Renal cortex interstitium (tissue), 11 donors: ENCODE results near the gene KRTAP5-10. TPM values are rescaled to one million over a fixed set of nuclear protein-coding genes. Genes with fewer than 3 reads are reported as not detected.
A peak's percentile ranks its signal among the peaks of the same experiment; 100 is the strongest.
"Not testable (repeated sequence)": the region's sequence is repeated elsewhere in the genome, so short reads cannot be mapped to it uniquely, and the experiment has no call there.

Experiments used
- DNase-seq, 11 donors: peaks; one replicate each; pipeline ENCODE4 v3.0.0-alpha.2; 2013; ENCODE audit warnings: low read depth in 9 of 11, low spot score in 4 of 11; ENCODE audit errors: extremely low read depth in 1 of 11
- polyA plus RNA-seq, 3 donors: library from polyadenylated mRNA; unstranded; fragments of 120-200 nt; gene quantifications; one replicate each; pipeline ENCODE4 v1.2.1, GENCODE V29; 2013; ENCODE audit not compliant: insufficient read length in 3 of 3

The KRTAP5-10 gene
- polyA plus RNA-seq, 3 donors: 0.44 TPM; not detected in 2

DNA sequence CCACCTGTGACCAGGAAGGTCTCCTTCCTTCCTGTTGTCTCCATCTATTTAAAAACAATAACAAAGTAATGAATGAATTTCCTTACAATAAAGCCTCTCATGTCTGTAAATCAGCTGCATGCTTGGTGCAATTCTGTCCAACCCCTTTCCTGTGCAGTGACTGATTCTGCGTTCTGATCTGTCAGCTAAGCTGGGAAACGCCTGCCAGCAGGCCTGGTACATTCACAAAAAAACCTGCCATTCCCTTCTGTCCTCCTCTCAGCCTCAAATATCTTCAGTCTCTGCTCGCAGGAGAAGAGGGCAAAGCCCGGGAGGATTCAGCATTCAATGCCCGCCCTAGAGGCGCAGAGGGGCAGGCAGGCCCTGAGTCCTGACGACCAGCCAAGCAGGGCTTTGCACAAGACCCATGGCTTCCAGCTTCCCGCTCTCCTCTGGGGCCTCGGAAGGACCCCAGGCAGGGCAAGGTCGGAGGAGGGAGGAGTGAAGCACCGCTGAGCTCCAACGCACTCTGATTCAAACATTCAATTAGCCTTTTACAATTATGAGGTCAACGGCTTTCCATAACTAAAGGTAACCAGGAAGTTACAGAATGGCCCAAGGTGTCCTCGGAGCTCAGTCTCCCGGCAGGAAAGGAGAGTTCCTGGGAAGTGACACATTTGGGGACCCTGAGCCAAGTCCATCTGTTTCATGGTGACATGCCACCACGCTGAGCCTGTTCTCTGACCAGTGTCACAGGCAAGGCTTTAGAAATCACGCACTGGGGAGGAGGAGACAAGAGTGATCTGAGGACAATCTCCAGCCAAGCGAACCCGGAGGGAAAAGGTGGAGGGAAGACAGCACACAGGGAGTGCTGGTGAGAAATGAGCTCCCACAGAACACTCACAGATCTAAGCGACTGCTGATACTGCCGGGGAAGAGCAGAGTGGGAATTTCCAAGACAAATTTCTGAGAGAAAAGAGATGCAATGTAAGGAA is 1.6 kb downstream of the KRTAP5-10 start:
- DNase-seq: not testable (repeated sequence)

DNA sequence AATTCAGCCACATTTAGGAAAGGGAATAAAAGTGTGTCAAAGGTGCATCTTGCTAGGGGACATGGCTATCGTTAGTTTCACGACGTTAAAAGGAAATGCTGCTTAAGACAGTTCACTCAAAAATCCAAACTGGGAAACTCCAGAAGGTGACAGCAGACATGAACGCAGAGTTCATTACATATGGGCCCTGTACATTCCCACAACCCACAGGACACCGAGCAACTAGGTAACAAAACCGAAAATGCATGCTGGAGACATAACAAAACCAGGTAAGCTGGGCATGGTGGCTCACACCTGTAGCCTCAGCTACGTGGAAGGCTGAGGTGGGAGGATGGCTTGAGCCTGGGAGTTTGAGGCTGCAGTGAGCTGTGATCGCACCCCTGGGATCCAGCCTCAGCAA is 2.3 kb downstream of the KRTAP5-10 start:
- DNase-seq: not testable (repeated sequence)

DNA sequence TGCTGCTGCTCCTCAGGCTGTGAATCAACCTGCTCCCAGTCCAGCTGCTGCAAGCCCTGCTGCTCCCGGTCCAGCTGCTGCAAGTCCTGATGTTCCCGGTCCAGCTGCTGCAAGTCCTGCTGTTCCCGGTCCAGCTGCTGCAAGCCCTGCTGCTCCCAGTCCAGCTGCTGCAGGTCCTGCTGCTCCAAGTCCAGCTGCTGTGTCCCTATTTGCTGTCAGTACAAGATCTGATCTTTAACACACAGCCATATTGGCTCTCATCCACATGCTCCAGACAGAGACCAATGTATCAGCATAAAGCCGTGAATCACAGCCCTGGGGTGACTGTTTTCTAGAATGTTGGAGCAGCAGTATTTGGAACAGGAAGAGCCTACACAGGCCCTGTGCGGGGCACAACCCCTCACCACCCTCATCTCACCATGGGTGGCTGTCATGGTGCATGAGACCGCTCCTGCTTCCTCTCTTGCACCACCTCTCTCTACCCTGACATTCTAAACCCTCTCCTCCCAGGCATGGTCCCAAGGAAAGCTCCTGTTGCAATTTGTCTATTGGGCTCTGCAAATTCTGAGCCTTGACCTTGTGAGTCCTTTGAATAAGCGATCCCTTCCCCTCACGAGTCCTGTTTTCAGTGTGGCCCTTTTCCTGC is 3.5 kb downstream of the KRTAP5-10 start:
- peak in 4 of 11 donors; percentile 24 to 42 (median 33) for DNase-seq

DNA sequence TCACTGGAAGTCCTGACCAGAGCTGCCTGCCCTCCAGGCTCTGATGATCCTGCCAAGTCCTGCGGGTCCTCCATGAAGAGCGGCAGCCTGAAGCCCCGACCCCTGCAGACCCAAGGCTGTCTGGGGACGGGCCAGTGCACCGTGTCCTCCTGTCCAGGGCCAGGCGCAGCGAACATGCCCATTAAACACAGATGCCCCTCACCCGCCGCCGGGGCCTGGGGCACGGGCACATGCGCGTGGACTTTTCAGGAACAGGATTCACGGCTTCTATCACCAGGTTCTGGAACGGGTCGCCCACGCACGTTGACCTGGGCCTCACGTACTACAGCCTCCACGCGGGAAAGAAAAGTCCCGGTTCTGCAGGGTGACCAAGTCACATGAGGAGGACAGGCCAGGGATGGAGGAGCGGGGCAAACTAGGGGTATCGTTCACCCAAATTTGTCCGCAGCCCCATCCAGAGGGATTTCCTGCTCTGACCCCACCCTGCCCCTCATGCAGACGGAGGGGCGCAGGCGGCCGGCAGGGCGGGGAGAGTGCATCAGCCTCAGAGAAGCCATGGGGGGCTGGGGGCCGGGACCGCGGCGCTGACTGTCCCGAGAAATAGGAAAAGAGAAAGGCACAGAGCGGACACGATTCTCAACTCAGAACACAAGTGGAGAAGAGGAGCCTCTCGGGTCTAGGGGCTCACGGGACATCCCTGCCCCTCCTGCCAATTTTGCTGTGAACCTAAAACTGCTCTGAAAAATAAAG is 5.9 kb downstream of the KRTAP5-10 start:
- not testable (repeated sequence) for DNase-seq

DNA sequence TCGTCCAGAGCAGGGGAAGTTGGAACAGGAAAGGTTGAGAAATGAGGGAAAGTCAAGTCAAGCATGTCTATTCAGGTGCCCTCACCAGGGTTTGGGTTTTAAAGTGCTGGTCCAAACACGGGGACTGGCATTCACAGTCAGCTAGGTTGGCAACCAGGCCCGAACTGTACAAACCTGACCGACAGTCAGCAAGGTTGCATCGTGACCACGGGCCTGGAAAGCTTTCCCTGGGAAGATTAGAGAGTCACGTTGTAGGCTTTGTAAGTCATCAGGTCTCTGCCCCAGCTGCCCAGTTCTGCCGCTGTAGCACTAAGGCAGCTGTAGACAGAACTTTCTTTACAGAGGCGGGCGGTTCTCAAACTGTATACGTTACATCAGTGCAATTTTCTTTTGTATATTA is 7.4 kb downstream of the KRTAP5-10 start:
- DNase-seq: no peak

DNA sequence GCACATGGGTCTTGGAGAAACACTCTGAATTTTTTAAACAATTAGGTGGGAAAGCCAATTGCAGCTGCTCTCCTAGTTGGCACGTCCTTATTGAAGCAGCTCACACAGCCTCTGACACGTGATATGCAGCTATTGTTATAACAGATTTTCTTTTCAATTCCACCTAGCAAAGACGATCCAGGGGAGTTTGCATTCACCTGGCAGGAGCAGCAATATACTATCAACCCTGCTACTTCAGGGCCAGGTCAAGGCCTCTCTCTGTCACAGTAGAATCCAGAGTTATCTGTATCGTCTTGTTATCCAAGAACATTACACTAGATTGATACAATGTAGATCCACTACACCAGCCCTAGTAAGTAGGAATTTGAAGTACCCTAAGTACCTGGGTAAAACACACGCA is 9.1 kb downstream of the KRTAP5-10 start:
- DNase-seq: no peak

DNA sequence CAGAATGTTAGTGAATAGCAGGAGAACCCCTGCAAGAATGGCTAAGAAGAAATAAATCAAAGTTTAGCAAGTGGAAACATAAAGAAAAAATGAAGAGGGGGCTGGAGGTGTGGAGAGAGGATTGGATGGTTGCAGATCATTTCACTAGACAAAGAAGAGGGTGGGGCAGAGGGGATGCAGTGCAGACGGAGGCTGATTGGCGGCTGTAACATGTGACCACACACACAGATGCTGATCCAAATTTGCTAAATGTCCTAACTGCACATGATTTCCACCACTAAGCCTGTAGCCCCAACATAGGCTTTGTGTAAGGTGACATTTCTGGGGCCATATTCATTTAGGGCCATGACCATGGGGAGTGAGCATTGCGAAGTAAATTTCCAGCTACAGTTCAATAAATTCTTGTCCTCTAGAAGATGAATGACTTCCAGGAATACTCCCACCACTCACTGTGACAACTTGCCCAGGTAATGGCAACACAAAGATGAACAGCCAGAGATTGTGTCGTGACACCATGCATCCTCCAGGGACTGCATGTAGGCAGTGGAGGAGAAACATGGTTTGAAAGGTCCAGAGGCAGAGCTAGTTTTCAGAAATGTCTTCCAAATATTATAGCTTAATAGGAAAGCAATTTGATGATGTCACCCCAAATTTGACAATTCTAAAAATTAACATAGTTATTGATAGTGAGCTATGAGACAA is 10.5 kb downstream of the KRTAP5-10 start:
- DNase-seq: no peak

DNA sequence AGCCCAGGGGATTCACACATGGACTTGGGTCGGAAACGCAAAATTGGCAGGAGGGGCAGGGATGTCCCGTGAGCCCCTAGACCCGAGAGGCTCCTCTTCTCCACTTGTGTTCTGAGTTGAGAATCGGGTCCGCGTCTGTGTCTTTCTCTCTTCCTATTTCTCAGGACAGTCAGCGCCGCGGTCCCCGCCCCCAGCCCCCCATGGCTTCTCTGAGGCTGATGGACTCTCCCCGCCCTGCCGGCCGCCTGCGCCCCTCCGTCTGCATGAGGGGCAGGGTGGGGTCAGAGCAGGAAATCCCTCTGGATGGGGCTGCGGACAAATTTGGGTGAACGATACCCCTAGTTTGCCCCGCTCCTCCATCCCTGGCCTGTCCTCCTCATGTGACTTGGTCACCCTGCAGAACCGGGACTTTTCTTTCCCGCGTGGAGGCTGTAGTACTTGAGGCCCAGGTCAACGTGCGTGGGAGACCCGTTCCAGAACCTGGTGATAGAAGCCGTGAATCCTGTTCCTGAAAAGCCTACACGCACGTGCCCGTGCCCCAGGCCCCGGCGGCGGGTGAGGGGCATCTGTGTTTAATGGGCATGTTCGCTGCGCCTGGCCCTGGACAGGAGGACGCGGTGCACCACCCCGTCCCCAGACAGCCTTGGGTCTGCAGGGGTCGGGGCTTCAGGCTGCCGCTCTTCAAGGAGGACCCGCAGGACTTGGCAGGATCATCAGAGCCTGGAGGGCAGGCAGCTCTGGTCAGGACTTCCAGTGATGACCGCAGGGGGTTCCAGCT is 11.5 kb downstream of the KRTAP5-10 start:
- not testable (repeated sequence) for DNase-seq

DNA sequence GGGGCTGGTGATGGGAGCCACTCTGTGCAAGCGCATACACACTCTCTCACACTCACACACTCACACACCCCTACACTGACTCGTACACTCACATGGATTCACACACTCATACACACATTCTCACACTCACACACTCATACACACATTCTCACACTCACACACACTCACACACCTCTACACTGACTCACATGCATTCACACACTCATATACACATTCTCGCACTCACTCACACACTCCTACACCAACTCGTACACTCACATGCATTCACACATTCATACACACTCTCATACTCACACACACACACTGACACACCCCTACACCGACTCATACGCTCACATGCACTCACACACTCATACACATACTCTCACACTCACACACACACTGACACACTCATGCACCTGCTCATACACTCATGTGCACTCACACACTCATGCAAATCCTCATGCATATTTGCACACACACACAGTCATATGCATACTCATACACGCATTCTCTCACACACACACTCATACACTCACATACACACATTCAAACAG is 12.2 kb downstream of the KRTAP5-10 start:
- DNase-seq: no peak

DNA sequence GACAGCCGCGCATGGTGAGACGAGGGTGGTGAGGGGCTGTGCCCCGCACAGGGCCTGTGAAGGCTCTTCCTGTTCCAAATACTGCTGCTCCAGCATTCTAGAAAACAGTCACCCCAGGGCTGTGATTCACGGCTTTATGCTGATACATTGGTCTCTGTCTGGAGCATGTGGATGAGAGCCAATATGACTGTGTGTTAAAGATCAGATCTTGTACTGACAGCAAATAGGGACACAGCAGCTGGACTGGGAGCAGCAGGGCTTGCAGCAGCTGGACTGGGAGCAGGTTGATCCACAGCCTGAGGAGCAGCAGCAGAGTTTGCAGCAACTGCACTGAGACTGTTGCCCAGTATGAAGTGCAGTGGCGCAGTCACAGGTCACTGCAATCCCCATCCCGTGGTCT is 14.2 kb downstream of the KRTAP5-10 start:
- DNase-seq: not testable (repeated sequence)

DNA sequence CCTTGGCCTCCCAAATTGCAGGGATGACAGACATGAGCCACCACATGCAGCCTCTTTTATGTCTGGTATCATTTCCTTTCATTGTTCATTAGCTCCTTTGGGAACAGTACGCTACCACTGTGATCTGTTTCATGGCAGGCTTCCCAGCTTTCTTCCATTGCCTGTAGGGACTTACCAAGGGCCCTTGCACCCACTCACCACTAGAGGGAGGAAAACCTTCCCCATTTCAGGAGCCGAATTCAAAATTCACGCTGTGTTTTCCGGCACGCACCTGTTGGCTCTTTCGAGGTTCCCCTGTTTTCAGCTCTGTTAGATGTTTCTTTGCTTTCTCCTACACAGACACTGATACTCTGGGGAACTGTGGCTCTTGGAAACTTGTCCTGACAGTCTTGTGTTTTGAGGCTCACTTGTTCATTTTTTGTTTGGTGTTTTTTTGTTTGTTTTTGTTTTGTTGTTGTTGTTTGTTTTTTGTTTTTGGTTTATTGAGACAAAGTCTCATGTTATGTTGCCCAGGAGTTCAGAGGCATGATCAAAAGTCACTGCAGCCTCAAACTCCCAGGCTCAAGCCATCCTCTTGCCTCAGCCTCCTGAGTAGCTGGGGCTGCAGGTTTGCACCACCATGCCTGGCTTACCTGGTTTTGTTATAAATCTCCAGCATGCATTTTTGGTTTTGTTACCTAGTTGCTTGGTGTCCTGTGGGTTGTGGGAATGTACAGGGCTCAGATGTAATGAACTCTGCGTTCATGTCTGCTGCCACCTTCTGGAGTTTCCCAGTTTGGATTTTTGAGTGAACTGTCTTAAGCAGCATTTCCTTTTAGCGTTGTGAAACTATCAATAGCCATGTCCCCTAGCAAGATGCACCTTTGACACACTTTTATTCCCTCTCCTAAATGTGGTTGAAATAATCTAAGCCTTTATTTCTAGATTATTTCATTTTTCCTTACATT is 15.0 kb downstream of the KRTAP5-10 start:
- peak in 2 of 11 donors; percentile 26 to 43 for DNase-seq

DNA sequence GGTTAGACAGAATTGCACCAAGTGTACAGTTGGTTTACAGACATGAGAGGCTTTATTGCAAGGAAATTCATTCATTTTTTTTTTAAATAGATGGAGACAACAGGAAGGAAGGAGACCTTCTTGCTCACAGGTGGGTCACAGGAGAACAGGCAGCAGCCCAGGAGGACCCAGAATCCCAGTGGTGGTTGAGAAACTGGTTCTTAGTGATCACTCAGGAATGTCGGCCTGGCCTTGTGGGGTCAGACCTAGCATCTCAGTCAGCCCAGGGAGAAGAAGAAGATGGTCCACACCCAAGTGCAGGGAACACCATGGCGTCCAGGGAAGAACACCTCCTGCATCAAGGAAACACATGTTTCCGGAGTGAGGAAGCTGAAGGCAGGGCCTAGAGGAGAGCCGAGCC is 16.5 kb downstream of the KRTAP5-10 start:
- no peak for DNase-seq

DNA sequence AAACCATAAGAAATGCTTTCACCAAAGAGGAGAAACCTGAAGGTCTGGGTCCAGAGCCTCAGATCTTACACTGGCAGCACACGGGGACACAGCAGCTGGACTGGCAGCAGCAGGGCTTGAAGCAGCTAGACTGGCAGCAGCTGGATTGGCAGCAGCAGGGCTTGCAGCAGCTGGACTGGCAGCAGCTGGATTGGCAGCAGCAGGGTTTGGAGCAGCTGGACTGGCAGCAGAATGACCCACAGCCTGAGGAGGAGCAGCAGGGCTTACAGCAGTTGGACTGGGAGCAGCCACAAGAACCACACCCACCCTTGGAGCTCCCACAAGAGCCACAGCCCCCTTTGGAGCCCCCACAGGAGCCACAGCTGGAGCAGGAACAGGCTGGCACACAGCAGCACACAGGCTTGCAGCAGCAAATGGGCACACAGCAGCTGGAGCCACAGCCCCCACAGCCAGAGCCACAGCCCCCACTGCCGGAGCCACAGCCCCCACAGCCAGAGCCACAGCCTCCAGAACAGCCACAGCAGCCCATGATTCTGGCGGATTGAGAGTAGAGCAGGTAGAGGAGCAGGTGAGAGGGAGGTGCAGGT is 17.0 kb downstream of the KRTAP5-10 start, which contains the start of gene KRTAP5-11:
KRTAP5-11 (minus strand) TSS at position 567 of the 587 bp plus-strand sequence; CDS start at position 529, 38 bp downstream.
- DNase-seq: no peak

DNA sequence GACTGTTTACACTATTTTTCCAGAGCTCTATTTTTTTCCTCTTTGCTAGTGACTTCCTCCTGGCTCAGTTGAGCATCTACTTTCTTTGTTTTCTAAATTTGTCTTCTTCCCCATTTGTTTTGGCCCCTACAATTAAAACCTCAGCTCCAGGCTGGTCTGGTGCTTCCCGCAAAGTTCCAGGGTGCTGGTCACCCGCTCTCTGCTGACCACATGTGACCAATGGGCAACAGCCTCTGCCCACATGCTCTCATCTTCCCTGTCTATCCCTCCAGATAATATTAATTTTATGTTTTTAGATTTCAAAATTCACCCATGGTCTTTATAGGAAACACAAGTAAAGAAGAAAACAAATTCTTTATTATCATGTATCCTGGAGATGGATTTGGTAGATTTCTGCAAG is 17.6 kb downstream of the KRTAP5-10 start:
- DNase-seq: not testable (repeated sequence)

DNA sequence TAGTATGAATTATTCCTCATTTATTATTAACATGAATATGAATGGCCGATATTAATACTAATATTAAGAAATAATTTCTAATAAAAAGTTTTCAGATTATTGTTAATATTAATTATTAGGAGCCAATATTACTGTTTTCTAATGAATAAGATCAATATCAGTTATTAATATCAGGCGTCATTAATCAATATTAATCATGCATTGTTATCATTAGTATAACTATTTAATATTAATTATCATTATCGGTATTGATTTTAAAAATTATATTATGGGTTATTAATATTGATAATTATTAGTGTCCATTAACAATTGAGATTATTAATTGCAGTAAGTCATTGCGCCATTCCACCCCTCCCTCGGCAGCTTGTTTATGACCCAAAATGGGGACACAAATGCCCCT is 20.3 kb downstream of the KRTAP5-10 start:
- DNase-seq: not testable (repeated sequence)

DNA sequence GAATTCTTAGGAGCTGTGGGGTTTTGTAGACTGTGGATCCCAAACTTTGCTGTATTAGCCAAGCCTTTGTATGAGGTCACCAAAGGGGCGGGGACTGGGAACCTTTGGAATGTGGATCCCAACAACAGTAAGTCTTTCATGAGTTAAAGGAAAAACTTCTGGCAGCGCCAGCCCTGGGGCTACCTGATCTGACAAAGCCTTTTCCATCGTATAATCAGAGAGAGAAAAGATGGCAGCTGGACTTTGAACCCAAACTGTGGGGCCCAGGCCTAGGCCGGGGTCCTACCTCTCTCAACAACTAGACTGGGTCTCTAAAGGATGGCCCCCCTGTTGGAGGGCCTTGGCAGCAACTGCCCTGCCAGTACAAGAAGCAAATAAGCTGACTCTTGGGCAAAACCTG is 23.0 kb downstream of the KRTAP5-10 start:
- not testable (repeated sequence) for DNase-seq
